ENCODE results near the gene C19orf33. TPM values are rescaled to one million over a fixed set of nuclear protein-coding genes. Genes with fewer than 3 reads are reported as not detected.

Gene C19orf33
- total RNA-seq, 1 donor from 2014 or later: 1.6 TPM

DNA sequence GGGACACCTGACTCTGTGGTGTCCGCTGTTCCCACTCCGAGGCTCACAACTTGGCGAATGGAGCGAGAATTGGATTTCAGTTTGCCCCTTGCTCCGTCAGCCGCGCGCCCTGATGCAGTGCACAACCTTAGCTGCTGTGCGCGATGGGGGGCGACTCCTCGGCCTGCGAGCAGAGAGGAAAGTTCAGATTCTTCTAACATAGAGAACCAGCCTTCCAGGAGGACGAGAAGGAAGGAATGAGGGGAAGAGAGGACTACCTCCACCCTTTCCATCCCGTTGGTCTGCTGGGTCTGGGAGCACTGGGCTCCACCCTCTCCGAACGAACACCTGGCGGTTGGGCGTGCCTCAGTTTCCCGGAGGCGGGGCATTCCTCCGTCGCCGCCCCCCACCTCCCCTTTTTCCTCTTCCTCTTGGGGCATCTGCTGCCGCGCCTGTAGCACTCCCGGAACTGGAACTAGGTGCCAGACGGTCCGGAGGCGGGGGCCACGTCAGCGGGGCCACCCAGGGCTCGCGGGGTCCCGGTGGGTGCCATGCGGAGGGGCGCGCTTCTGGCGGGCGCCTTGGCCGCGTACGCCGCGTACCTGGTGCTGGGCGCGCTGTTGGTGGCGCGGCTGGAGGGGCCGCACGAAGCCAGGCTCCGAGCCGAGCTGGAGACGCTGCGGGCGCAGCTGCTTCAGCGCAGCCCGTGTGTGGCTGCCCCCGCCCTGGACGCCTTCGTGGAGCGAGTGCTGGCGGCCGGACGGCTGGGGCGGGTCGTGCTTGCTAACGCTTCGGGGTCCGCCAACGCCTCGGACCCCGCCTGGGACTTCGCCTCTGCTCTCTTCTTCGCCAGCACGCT is 15.6 kb downstream of the C19orf33 start, which contains the start of gene KCNK6:
Gene KCNK6, plus strand, starts transcription at position 425 of the 838 bp plus-strand sequence. Its CDS starts 106 bp downstream, at position 531.
- Histone ChIP-seq H3K4me1 (peaks cover 74% of the 10 kb centered on the region), H3K27ac (replicated peaks) (peak within 1 kb of the TSS; percentile 87)
- intact Hi-C loops (cut with micrococcal nuclease): no loop called here

DNA sequence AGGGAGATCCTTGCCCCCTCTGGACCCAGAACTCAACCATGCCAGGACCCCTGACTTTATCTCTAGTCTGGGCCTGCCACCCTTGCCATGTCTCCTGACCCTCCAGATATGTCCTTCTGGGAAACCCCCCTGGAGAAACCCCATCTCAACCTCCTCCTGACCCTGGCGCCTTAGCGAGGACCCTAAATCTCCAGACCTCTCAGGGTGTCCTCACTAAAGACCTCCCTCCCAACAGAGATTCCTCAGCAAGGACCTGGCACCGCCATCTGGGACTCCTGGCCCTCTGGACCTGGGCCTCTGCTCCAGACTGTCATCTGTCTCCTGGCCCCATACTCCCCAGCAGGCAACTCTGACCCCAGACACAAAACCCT is 16.9 kb downstream of the C19orf33 start:
- Histone ChIP-seq H3K4me3 (peak overlapping the region; percentile 83), H3K36me3 (peaks cover 10% of the 10 kb centered on the region), H3K27me3 (ENCODE audit: low read depth) (no peaks in the 10 kb centered on the region), H3K27ac (replicated peaks) (peak overlapping the region; percentile 87), H3K9me3 (replicated peaks) (no peaks in the 10 kb centered on the region), H3K4me1 (peaks cover 64% of the 10 kb centered on the region)
- DNase-seq: no peak
- intact Hi-C loops (cut with micrococcal nuclease): no loop called here
- TF ChIP-seq, protein P1, sequence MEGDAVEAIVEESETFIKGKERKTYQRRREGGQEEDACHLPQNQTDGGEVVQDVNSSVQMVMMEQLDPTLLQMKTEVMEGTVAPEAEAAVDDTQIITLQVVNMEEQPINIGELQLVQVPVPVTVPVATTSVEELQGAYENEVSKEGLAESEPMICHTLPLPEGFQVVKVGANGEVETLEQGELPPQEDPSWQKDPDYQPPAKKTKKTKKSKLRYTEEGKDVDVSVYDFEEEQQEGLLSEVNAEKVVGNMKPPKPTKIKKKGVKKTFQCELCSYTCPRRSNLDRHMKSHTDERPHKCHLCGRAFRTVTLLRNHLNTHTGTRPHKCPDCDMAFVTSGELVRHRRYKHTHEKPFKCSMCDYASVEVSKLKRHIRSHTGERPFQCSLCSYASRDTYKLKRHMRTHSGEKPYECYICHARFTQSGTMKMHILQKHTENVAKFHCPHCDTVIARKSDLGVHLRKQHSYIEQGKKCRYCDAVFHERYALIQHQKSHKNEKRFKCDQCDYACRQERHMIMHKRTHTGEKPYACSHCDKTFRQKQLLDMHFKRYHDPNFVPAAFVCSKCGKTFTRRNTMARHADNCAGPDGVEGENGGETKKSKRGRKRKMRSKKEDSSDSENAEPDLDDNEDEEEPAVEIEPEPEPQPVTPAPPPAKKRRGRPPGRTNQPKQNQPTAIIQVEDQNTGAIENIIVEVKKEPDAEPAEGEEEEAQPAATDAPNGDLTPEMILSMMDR (IDR thresholded peaks at IDR 0.05; ENCODE audit: borderline replicate concordance): no peak

More for the DNA sequence above, 15.6 kb downstream of the C19orf33 start, which contains the start of gene KCNK6:
- TF ChIP-seq, protein P1 (IDR thresholded peaks at IDR 0.05; ENCODE audit: borderline replicate concordance): no peak
- DNase-seq: peak; percentile 46
- Histone ChIP-seq H3K9me3 (replicated peaks) (no peaks in the 10 kb centered on the region), H3K4me3 (peak within 1 kb of the TSS; percentile 83), H3K36me3 (peaks cover 4% of the 10 kb centered on the region), H3K27me3 (ENCODE audit: low read depth) (no peaks in the 10 kb centered on the region)

DNA sequence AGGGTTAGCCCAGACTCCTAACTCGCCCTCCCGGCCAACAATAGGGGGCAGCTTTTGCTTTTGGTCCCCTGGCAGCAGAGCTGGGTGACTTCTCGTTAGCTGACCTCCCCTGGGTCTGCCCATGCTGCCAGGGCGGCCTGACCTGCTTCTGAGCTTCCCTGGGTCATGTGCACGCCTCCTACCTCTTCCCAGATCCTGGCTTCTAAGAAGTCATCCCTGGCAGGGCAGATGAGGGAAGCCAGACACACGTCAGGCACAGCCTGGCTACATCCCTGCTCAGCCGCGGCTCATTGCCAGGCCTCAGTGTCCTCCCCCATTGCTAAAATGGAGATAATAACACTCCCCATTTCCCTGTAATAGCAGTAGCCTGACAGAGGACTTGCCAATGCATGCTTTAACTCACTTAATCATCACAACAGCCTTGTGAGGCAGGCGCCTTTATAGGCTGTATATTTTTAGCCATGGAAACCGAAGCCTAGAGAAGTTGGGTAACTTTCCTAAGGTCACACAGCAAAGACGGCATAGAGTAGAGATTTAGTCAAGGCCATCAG is 17.7 kb downstream of the C19orf33 start:
- DNase-seq: peak; percentile 80
- H3K27ac ChIP-seq (replicated peaks): peak overlapping the region; percentile 87
- peak overlapping the region; percentile 83 for H3K4me3 ChIP-seq
- peaks cover 57% of the 10 kb centered on the region for H3K4me1 ChIP-seq
- no peaks in the 10 kb centered on the region for H3K27me3 ChIP-seq (ENCODE audit: low read depth)
- H3K9me3 ChIP-seq (replicated peaks): no peaks in the 10 kb centered on the region
- TF ChIP-seq, protein P1 (IDR thresholded peaks at IDR 0.05; ENCODE audit: borderline replicate concordance): no peak
- peaks cover 16% of the 10 kb centered on the region for H3K36me3 ChIP-seq
- intact Hi-C loops (cut with micrococcal nuclease): no loop called here

DNA sequence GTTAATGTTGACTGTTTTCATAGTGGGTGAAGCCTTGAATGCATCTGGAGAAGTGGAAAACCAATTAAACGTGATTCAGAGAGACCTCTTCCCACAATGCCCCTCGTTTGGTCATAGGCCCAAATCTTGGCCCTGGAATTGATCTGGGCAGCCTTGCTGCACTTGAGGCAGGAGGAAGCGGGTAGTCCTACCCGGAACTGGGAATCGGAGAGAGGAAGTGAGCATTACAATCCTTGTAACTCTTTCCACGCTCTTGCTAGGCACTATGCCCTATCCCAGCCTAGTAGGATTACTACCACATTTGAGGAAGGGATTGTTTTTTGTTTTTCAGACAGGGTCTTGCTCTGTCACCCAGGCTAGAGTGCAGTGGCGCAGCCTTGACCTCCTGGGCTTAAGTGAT is 19.2 kb downstream of the C19orf33 start:
- no peak for DNase-seq
- Histone ChIP-seq H3K27ac (replicated peaks) (peak overlapping the region; percentile 87), H3K9me3 (replicated peaks) (no peaks in the 10 kb centered on the region), H3K36me3 (peaks cover 31% of the 10 kb centered on the region), H3K27me3 (ENCODE audit: low read depth) (no peaks in the 10 kb centered on the region), H3K4me1 (peaks cover 45% of the 10 kb centered on the region), H3K4me3 (no peak overlapping the region)
- intact Hi-C loops (cut with micrococcal nuclease): no loop called here
- TF ChIP-seq, protein P1 (IDR thresholded peaks at IDR 0.05; ENCODE audit: borderline replicate concordance): no peak

DNA sequence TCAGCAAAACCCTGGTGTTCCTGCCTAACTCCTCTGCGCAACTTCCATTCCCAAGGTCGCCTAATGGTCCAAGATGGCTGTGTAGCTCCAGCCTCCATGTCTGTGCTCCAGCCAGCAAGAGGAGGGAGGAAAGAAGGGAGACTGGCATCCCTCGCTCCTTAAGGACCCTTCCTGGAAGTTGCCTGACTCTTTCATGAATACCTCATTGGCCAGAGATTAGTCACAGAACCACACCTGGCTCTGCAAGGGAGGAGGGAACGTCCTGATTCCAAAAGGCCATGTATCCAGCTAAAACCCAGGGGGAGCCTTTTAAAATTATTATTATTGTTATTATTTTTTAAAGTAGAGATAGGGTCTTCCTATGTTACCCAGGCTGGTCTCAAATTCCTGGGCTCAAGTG is 20.4 kb downstream of the C19orf33 start:
- Histone ChIP-seq H3K27ac (replicated peaks) (no peak overlapping the region), H3K27me3 (ENCODE audit: low read depth) (no peaks in the 10 kb centered on the region)
- no peak for DNase-seq

More for the DNA sequence above, 20.4 kb downstream of the C19orf33 start:
- Histone ChIP-seq H3K4me1 (peaks cover 33% of the 10 kb centered on the region), H3K36me3 (peaks cover 33% of the 10 kb centered on the region), H3K4me3 (no peak overlapping the region), H3K9me3 (replicated peaks) (no peaks in the 10 kb centered on the region)
- intact Hi-C loops (cut with micrococcal nuclease): no loop called here
- TF ChIP-seq, protein P1 (IDR thresholded peaks at IDR 0.05; ENCODE audit: borderline replicate concordance): no peak
